ENCODE measurements around the gene SLX4IP. TPM values are rescaled to one million over a fixed set of nuclear protein-coding genes. Genes with fewer than 3 reads are reported as not detected.

The SLX4IP gene
- total RNA-seq, 1 experiment from 2014 or later, result 11.1 TPM

- DNase-seq (ENCODE audit: low read depth, low spot score) (no peak), ATAC-seq (no peak)
- Histone ChIP-seq H3K27ac (ENCODE audit: low read depth, low read length) (no peak overlapping the region), H3K4me2 (ENCODE audit: low read length) (0 out of 2 replicates have a peak overlapping the region, but pooled peaks have one; percentile 68), H3K36me3 (ENCODE audit: control insufficient read depth in 1 of 2, insufficient read depth in 2 of 2, low read length in 2 of 2) (no peaks in the 10 kb centered on the region; a peak in 1 of 4 replicates), H2AFZ (ENCODE audit: low read depth, low read length, poor library complexity, severe bottlenecking) (no peak overlapping the region), H3K4me1 (ENCODE audit: control insufficient read depth in 1 of 2, insufficient read depth in 2 of 2, low read length in 2 of 2) (peaks cover 5 to 33% of the 10 kb centered on the region in 2 experiments), H3K27me3 (ENCODE audit: insufficient read depth, low read length) (no peaks in the 10 kb centered on the region), H3K9me3 (ENCODE audit: control insufficient read depth in 1 of 2, insufficient read depth in 1 of 2, low read depth in 1 of 2, low read length in 2 of 2) (no peaks in the 10 kb centered on the region), H4K20me1 (ENCODE audit: insufficient read depth) (no peaks in the 10 kb centered on the region), H3K9me2 (ENCODE audit: insufficient read depth) (no peaks in the 10 kb centered on the region), H3K9ac (ENCODE audit: low read length) (no peak overlapping the region), H3K79me2 (ENCODE audit: insufficient read depth, low read length) (peaks cover 86% of the 10 kb centered on the region), H3K4me3 (replicated peaks in 1 of 2; ENCODE audit: low read depth in 1 of 2, low read length in 2 of 2) (no peak overlapping the region)
- TSS peak; percentile 31 for BruUV-seq (replicated peaks)
- TF ChIP-seq ELF1 (IDR thresholded peaks at IDR 0.05; ENCODE audit: borderline replicate concordance, low read depth) (no peak), EGR1 (IDR thresholded peaks at IDR 0.05; ENCODE audit: low read depth) (no peak), RAD21 (IDR thresholded peaks at IDR 0.05; ENCODE audit: low read depth) (no peak), SRF (IDR thresholded peaks at IDR 0.05; ENCODE audit: low read depth) (no peak), CBX3 (IDR thresholded peaks at IDR 0.05; ENCODE audit: low read depth) (no peak), REST (IDR thresholded peaks at IDR 0.05; ENCODE audit: low read depth) (no peak), SP1 (IDR thresholded peaks at IDR 0.05; ENCODE audit: low read depth) (no peak), SIN3A (IDR thresholded peaks at IDR 0.05; ENCODE audit: low read depth) (no peak), ZNF274 (IDR thresholded peaks at IDR 0.05; ENCODE audit: low read depth, low read length) (no peak), POLR2A (IDR thresholded peaks at IDR 0.05; ENCODE audit: borderline replicate concordance, extremely low read depth, insufficient read depth, insufficient read length) (no peak), EZH2 (IDR thresholded peaks at IDR 0.05) (no peak), ZBTB33 (IDR thresholded peaks at IDR 0.05; ENCODE audit: extremely low read depth, insufficient replicate concordance, low read length) (no peak), EZH2phosphoT487 (IDR thresholded peaks at IDR 0.05; ENCODE audit: borderline replicate concordance) (no peak)
- ChIA-PET RAD21 (ENCODE audit: low non-redundant PET in 1 of 2, low total read pairs in 2 of 2, uncharacterized antibody in 2 of 2, unreplicated experiment in 2 of 2) (no interaction called here), CTCF (no interaction called here), POLR2A (interaction anchor here (0.6 kb wide), 1 partner anchor 185 kb away, joined by 3 read pairs; no protein-coding TSS in a partner anchor)
- intact Hi-C loops (cut with micrococcal nuclease), result loop anchor here (10.0 kb wide), 3 partner anchors 243 to 1113 kb away; partner anchors contain the start of gene JAG1
Observed at GRCh38 chr20:10432079-10432478, 3.0 kb upstream of the SLX4IP start.

Data from HCT116 (cell line).